ENCODE results near the gene AGK. TPM values are rescaled to one million over a fixed set of nuclear protein-coding genes. Genes with fewer than 3 reads are reported as not detected.

Gene AGK
- total RNA-seq, 1 experiment from 2014 or later = 41.9 TPM

GRCh38 chr7:141610671-141611070, 59.5 kb downstream of the AGK start:
- DNase-seq (ENCODE audit: low spot score) = no peak
- Histone ChIP-seq H3K9me3 (ENCODE audit: low read depth, low read length, poor library complexity, severe bottlenecking) (no peaks in the 10 kb centered on the region), H3K4me1 (ENCODE audit: insufficient read depth, low read length, poor library complexity, severe bottlenecking) (no peaks in the 10 kb centered on the region), H3K27me3 (replicated peaks; ENCODE audit: insufficient read depth, low read depth, low read length, poor library complexity) (no peaks in the 10 kb centered on the region), H3K4me3 (ENCODE audit: low read depth, low read length, poor library complexity, severe bottlenecking) (no peak overlapping the region), H3K36me3 (ENCODE audit: insufficient read depth, low read length, poor library complexity, severe bottlenecking) (peaks cover 8% of the 10 kb centered on the region), H3K27ac (ENCODE audit: low read depth, low read length, poor library complexity, severe bottlenecking) (no peak overlapping the region)
- ChIA-PET POLR2A (ENCODE audit: low non-redundant PET) (no interaction called here), CTCF (no interaction called here)
- intact Hi-C loops (cut with micrococcal nuclease; ENCODE audit: unreplicated experiment) = no loop called here
- TF ChIP-seq CTCF (conservative IDR thresholded peaks at IDR 0.05; ENCODE audit: low read depth, low read length) (no peak), EZH2 (IDR thresholded peaks at IDR 0.05; ENCODE audit: borderline replicate concordance, low read depth, low read length, poor library complexity, severe bottlenecking) (no peak)
- no TSS peak for BruUV-seq (replicated peaks)

- Histone ChIP-seq H3K27ac (ENCODE audit: low read depth, low read length, poor library complexity, severe bottlenecking) (no peak overlapping the region), H3K9me3 (ENCODE audit: low read depth, low read length, poor library complexity, severe bottlenecking) (no peaks in the 10 kb centered on the region), H3K36me3 (ENCODE audit: insufficient read depth, low read length, poor library complexity, severe bottlenecking) (peaks cover 8% of the 10 kb centered on the region), H3K4me3 (ENCODE audit: low read depth, low read length, poor library complexity, severe bottlenecking) (no peak overlapping the region), H3K27me3 (replicated peaks; ENCODE audit: insufficient read depth, low read depth, low read length, poor library complexity) (no peaks in the 10 kb centered on the region), H3K4me1 (ENCODE audit: insufficient read depth, low read length, poor library complexity, severe bottlenecking) (no peaks in the 10 kb centered on the region)
- BruUV-seq (replicated peaks) = no TSS peak
- ChIA-PET POLR2A (ENCODE audit: low non-redundant PET) (no interaction called here), CTCF (no interaction called here)
- intact Hi-C loops (cut with micrococcal nuclease; ENCODE audit: unreplicated experiment) = no loop called here
- TF ChIP-seq CTCF (conservative IDR thresholded peaks at IDR 0.05; ENCODE audit: low read depth, low read length) (no peak), EZH2 (IDR thresholded peaks at IDR 0.05; ENCODE audit: borderline replicate concordance, low read depth, low read length, poor library complexity, severe bottlenecking) (no peak)
- DNase-seq (ENCODE audit: low spot score) = peak; percentile 1
Measured at GRCh38 chr7:141612861-141613260, 61.7 kb downstream of the AGK start.

- intact Hi-C loops (cut with micrococcal nuclease; ENCODE audit: unreplicated experiment) = no loop called here
- BruUV-seq (replicated peaks) = no TSS peak
Measured at GRCh38 chr7:141617280-141617679, 66.1 kb downstream of the AGK start.

More at GRCh38 chr7:141617280-141617679, 66.1 kb downstream of the AGK start:
- H3K4me1 ChIP-seq (ENCODE audit: insufficient read depth, low read length, poor library complexity, severe bottlenecking) = no peaks in the 10 kb centered on the region
- ChIA-PET POLR2A (ENCODE audit: low non-redundant PET) (no interaction called here), CTCF (no interaction called here)
- DNase-seq (ENCODE audit: low spot score) = no peak
- no peaks in the 10 kb centered on the region for H3K9me3 ChIP-seq (ENCODE audit: low read depth, low read length, poor library complexity, severe bottlenecking)
- H3K4me3 ChIP-seq (ENCODE audit: low read depth, low read length, poor library complexity, severe bottlenecking) = no peak overlapping the region
- H3K27ac ChIP-seq (ENCODE audit: low read depth, low read length, poor library complexity, severe bottlenecking) = no peak overlapping the region
- TF ChIP-seq EZH2 (IDR thresholded peaks at IDR 0.05; ENCODE audit: borderline replicate concordance, low read depth, low read length, poor library complexity, severe bottlenecking) = no peak
- TF ChIP-seq CTCF (conservative IDR thresholded peaks at IDR 0.05; ENCODE audit: low read depth, low read length) = no peak
- no peaks in the 10 kb centered on the region for H3K27me3 ChIP-seq (replicated peaks; ENCODE audit: insufficient read depth, low read depth, low read length, poor library complexity)
- H3K36me3 ChIP-seq (ENCODE audit: insufficient read depth, low read length, poor library complexity, severe bottlenecking) = peaks cover 3% of the 10 kb centered on the region

All from A673 (cell line).